PFSK-1 (cell line): ENCODE data around the gene CCDC186.

ENCODE experiments used
- FOXP2 ChIP-seq: optimal IDR thresholded peaks from 2 replicates; pipeline ENCODE3; 2011; ENCODE audit warnings: borderline replicate concordance, control low read depth, inconsistent platforms; ENCODE audit not compliant: insufficient read depth; ENCODE audit errors: extremely low read length, extremely low read depth
- POLR2AphosphoS5 ChIP-seq: IDR thresholded peaks from 2 replicates; pipeline ENCODE4 v1.6.1; 2012; ENCODE audit warnings: low read depth, mild to moderate bottlenecking, control low read depth, low read length, moderate library complexity
- SIN3A ChIP-seq: IDR thresholded peaks from 2 replicates; pipeline ENCODE4 v1.6.1; 2012; ENCODE audit warnings: mild to moderate bottlenecking, low read length, moderate library complexity, borderline replicate concordance; ENCODE audit not compliant: insufficient read depth
- TAF1 ChIP-seq: IDR thresholded peaks from 2 replicates; pipeline ENCODE4 v1.6.1; 2012; ENCODE audit warnings: low read length, control low read depth, borderline replicate concordance; ENCODE audit not compliant: insufficient read depth
- TF ChIP-seq, protein P1 (sequence below), 2 experiments: IDR thresholded peaks; 2 replicates each; pipeline versions ENCODE4 v1.6.1 to v1.8.0; 2011 to 2012; ENCODE audit warnings: low read depth in 2 of 2, low read length in 2 of 2, control low read depth in 1 of 2, inconsistent platforms in 1 of 2, mild to moderate bottlenecking in 1 of 2, moderate library complexity in 1 of 2; ENCODE audit not compliant: insufficient read depth in 1 of 2

CCDC186 gene

GRCh38 chr10:114077815-114078219 is 96.2 kb downstream of the CCDC186 start:
- no peak for TF ChIP-seq POLR2AphosphoS5
- no peak for TF ChIP-seq TAF1
- TF ChIP-seq SIN3A, result no peak
- TF ChIP-seq, protein P1, sequence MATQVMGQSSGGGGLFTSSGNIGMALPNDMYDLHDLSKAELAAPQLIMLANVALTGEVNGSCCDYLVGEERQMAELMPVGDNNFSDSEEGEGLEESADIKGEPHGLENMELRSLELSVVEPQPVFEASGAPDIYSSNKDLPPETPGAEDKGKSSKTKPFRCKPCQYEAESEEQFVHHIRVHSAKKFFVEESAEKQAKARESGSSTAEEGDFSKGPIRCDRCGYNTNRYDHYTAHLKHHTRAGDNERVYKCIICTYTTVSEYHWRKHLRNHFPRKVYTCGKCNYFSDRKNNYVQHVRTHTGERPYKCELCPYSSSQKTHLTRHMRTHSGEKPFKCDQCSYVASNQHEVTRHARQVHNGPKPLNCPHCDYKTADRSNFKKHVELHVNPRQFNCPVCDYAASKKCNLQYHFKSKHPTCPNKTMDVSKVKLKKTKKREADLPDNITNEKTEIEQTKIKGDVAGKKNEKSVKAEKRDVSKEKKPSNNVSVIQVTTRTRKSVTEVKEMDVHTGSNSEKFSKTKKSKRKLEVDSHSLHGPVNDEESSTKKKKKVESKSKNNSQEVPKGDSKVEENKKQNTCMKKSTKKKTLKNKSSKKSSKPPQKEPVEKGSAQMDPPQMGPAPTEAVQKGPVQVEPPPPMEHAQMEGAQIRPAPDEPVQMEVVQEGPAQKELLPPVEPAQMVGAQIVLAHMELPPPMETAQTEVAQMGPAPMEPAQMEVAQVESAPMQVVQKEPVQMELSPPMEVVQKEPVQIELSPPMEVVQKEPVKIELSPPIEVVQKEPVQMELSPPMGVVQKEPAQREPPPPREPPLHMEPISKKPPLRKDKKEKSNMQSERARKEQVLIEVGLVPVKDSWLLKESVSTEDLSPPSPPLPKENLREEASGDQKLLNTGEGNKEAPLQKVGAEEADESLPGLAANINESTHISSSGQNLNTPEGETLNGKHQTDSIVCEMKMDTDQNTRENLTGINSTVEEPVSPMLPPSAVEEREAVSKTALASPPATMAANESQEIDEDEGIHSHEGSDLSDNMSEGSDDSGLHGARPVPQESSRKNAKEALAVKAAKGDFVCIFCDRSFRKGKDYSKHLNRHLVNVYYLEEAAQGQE (IDR thresholded peaks at IDR 0.05; ENCODE audit: insufficient read depth in 1 of 2, low read depth in 2 of 2, low read length in 2 of 2), result no peak
- no peak for TF ChIP-seq FOXP2

DNA sequence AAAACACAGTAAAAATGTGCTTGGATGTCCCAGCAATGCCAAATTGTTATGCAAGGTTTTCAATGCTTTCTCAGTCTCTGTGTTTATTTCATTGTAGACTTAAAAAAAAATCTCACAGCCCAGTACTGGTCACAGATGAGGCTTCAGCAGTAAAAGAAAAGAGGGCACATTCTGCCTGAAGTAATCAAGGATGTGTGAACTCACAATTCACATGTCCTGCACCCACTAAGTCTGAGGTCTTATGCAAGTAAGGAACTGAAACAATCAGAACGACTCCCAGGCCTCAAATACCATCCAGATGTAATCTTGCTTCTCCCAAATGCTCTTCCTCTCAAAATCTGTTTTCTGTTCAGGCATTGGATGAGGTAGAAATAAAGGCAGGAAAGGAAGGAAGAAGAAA is 96.7 kb downstream of the CCDC186 start:
- TF ChIP-seq POLR2AphosphoS5, result no peak
- TF ChIP-seq FOXP2, result no peak
- TF ChIP-seq, protein P1 (IDR thresholded peaks at IDR 0.05; ENCODE audit: insufficient read depth in 1 of 2, low read depth in 2 of 2, low read length in 2 of 2), result no peak
- no peak for TF ChIP-seq TAF1
- no peak for TF ChIP-seq SIN3A

DNA sequence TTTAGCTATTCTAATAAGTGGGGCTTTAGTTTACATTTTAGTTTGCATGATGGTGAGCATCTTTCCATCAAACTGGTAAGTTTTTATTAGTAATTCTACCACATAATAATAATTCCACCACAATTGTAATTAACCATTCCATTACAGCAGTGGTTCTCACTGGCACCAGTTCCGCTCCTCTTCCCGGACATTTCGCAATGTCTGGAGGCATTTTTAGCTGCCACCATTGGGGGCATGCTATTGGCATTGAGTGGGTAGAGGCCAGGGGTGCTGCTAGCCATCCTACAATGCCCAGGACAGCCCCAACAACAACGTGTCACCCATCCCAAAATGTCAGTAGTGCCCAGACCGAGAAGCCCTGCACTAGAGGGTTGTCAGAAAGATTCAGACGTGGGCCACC is 98.9 kb downstream of the CCDC186 start:
- no peak for TF ChIP-seq TAF1
- no peak for TF ChIP-seq SIN3A
- TF ChIP-seq FOXP2, result no peak
- TF ChIP-seq, protein P1 (IDR thresholded peaks at IDR 0.05; ENCODE audit: insufficient read depth in 1 of 2, low read depth in 2 of 2, low read length in 2 of 2), result no peak
- no peak for TF ChIP-seq POLR2AphosphoS5

DNA sequence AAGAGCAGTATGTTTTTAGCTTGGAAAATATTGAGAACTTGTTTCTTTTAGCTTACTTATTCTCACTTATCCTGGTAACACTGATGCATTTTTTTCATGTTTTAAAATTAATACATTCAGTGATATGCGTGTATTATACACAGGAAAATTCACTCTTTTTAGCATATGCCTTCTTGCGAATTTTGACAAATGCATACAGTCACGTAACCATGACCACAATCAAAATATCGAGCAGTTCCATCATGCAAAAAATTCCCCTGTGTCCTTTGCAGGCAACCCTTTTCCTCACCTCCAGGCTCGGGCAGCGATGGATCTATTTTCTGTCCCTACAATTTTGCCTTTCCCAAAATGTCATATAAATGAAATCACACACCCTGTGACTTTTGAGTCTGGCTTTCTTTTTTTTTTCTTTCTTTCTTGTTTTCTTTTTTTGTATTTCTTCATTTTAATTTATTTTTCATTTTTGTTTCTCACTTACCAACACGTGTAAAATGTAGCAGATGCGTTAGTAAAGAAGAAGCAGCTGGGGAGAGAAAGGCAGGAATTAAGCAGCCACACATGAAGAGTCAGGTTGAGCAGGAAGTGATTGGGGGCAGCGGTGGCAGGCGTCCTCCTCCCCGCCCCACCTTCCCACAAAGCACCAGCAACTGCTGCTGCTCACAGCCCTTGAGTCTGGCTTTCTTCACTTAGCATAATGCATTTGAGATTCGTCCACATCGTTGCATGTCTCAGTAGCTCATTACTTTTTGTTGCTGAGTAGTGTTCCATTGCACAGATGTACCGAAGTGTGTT is 100.4 kb downstream of the CCDC186 start:
- TF ChIP-seq FOXP2, result no peak
- TF ChIP-seq POLR2AphosphoS5, result no peak
- TF ChIP-seq, protein P1 (IDR thresholded peaks at IDR 0.05; ENCODE audit: insufficient read depth in 1 of 2, low read depth in 2 of 2, low read length in 2 of 2), result no peak
- TF ChIP-seq SIN3A, result no peak
- no peak for TF ChIP-seq TAF1

- TF ChIP-seq, protein P1 (IDR thresholded peaks at IDR 0.05; ENCODE audit: insufficient read depth in 1 of 2, low read depth in 2 of 2, low read length in 2 of 2), result no peak
- TF ChIP-seq FOXP2 (no peak), SIN3A (no peak), POLR2AphosphoS5 (no peak), TAF1 (no peak)
Measured at GRCh38 chr10:114071178-114071577, 102.8 kb downstream of the CCDC186 start.
